Right cardiac atrium (tissue), 5 donors: ENCODE data around the gene RPS13. TPM values are rescaled to one million over a fixed set of nuclear protein-coding genes. Genes with fewer than 3 reads are reported as not detected.
"Not testable (repeated sequence)": the region's sequence is repeated elsewhere in the genome, so short reads cannot be mapped to it uniquely, and the experiment has no call there.

Experiments
- ATAC-seq, 2 donors: fragments of 200-7000 bp; cut with Tn5 transposase; one replicate each; pipeline versions ENCODE4 v1.8.0 to v1.9.1; 2020; ENCODE audit warnings: moderate library complexity in 2 of 2, mild to moderate bottlenecking in 1 of 2
- DNase-seq, 3 donors: peaks; one replicate each; pipeline ENCODE4 v3.0.0-alpha.2; 2020
- H3K27ac ChIP-seq: one replicate; pipeline ENCODE4 v1.5.1; 2013; ENCODE audit warnings: mild to moderate bottlenecking, low read length, control low read depth, moderate library complexity
- H3K27me3 ChIP-seq: one replicate; pipeline ENCODE4 v1.6.1; 2013; ENCODE audit not compliant: control insufficient read depth, insufficient read depth
- H3K4me1 ChIP-seq: one replicate; pipeline ENCODE4 v1.6.1; 2013; ENCODE audit warnings: low read length; ENCODE audit not compliant: control insufficient read depth, insufficient read depth
- H3K4me3 ChIP-seq: one replicate; pipeline ENCODE4 v1.5.1; 2013; ENCODE audit warnings: low read length, control low read depth
- H3K9me3 ChIP-seq: one replicate; pipeline ENCODE4 v1.6.1; 2013; ENCODE audit warnings: low read length; ENCODE audit not compliant: control insufficient read depth
- WGBS: extraction: QIAGEN DNeasy Blood & Tissue Kit; methylation state at CpG from one replicate; pipeline ENCODE4 v1.1.7; 2013; 5-methylcytosine and 5-hydroxymethylcytosine counted together
- intact Hi-C, 4 donors: fragments of 100-400 bp; cut with DNase I; formaldehyde crosslinking; loops; one replicate each; pipeline versions ENCODE4 v1.11.0 to v1.14.0; 2022 to 2023
- long read RNA-seq, 4 donors: library from polyadenylated mRNA; unstranded; transcript quantifications; one replicate each; pipeline ENCODE4 v2.0.0, GENCODE V29; 2020 to 2021
- polyA plus RNA-seq: library from polyadenylated mRNA; stranded (reverse); fragments of 200-250 nt; gene quantifications from one replicate; pipeline ENCODE4 v1.2.3, GENCODE V29; 2013
- total RNA-seq, 4 donors: library from RNA; stranded (reverse); fragmentation: NEBNext Ultra II Directional; extraction: Animal tissue kit (Norgen Biotek cat#: 25700); gene quantifications; one replicate each; pipeline ENCODE4 v1.2.1, GENCODE V29; 2021
- donor health status: healthy with polysubstance abuse.
- donor health status: DM: no; HTN: yes; CAD: no.
- donor health status: DM: no; HTN: no; CAD: no.
- donor health status: DM: no; HTN: yes; CAD: no; lungs with severe emphysema.
- donor health status: DM: yes; HTN: yes; CAD: no.

RPS13 gene
- total RNA-seq (100 to 1,000 TPM; 687 to 817 (median 791) TPM), polyA plus RNA-seq (1,538 TPM)
- long read RNA-seq, donor 1, transcript RPS13-202 (6 exons, 646 nt): major isoform, 285 of 296 reads
- long read RNA-seq, donor 1, partial matches to known transcripts: 0 of 296 reads
- long read RNA-seq, donor 1, other reads (novel, unspliced or antisense): 4 of 296 reads
- long read RNA-seq, donor 2, transcript RPS13-202 (6 exons, 646 nt): major isoform, 354 of 367 reads
- long read RNA-seq, donor 2, transcript RPS13-203 (5 exons, 664 nt): minor isoform, 8 of 367 reads
- long read RNA-seq, donor 2, partial matches to known transcripts: 1 of 367 reads
- long read RNA-seq, donor 2, other reads (novel, unspliced or antisense): 2 of 367 reads
- long read RNA-seq, donor 3, transcript RPS13-202 (6 exons, 646 nt): major isoform, 144 of 162 reads
- long read RNA-seq, donor 3, partial matches to known transcripts: 3 of 162 reads
- long read RNA-seq, donor 3, other reads (novel, unspliced or antisense): 7 of 162 reads
- long read RNA-seq, donor 4, transcript RPS13-203 (5 exons, 664 nt): minor isoform, 9 of 244 reads
- long read RNA-seq, donor 4, transcript RPS13-202 (6 exons, 646 nt): major isoform, 229 of 244 reads
- long read RNA-seq, donor 4, partial matches to known transcripts: 2 of 244 reads
- long read RNA-seq, donor 4, other reads (novel, unspliced or antisense): 0 of 244 reads

DNA sequence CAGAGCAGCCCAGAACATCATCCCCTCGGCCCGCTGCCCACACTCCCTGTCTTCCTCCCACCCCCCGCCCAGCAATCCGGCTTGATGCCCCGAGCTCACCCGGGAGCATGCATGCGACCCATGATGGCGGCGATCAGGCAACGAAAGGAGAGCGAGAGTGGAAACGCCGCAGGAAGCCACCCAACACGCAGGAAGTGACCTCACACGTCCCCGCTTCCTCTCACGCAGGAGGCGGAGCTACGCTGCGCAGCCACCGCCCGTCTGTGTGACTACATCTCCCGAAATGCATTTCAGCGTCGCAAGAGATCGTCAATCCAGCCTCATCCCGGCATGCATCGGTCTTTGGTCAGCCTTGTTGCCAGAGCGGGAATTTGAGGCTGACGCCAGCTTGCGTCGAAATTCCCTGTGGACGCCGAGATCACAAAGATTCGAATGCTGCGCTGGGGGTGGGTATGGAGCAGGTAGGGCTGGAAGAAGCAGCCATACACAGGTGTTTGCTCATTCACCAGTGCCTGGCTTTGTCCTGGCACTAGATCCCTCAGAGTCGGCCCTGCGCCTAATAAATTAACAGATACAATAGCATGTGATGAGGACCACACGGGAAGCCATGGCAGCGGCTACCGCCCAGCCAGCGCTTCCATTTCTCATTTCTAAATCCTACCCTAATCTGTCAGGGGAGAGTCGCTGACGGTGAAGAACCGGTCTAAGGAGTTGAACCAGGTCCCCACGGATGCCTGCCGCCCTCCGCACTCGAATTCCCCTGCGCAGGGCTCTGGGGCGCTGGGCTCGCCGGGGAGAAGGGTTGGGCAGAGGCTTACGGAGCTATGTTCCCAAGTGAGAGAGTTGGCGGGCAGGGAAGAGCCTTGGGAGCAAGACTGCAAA lies at the start of gene RPS13:
RPS13 (minus strand) TSS at position 148 of the 882 bp plus-strand sequence; CDS start at position 122, 26 bp downstream.
- under 1% methylated on average over 55 of the region's 55 CpGs for WGBS
- peak within 1 kb of the TSS; percentile 74 for H3K4me3 ChIP-seq
- peaks cover 8% of the 10 kb centered on the region for H3K4me1 ChIP-seq
- intact Hi-C loops: no loop called here
- DNase-seq: peak; percentile 97 to 98 (median 98)
- peak; percentile 98 to 99 for ATAC-seq
- no peaks in the 10 kb centered on the region for H3K9me3 ChIP-seq
- H3K27ac ChIP-seq: peak within 1 kb of the TSS; percentile 77
- H3K27me3 ChIP-seq: no peaks in the 10 kb centered on the region

DNA sequence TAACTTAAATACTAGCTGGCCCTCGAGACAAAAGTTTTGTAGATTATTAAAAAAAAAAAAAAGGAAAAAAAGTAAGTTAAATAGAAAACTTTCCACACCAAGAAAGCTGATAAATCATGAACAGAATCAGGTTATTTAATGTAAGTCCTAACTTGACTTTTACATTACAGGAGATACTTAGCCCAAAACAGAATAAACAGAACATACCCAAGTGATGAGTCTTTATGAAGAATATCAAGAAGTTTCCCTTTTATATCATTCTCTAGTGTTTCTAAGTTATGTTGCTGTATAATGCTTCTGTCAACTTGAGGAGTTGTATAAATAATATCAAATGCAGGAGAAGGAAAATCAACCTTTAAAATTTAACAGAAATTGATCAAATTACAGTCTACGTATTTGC lies 44.5 kb upstream of the RPS13 start:
- intact Hi-C loops: no loop called here
- 96% methylated on average over 2 of the region's 2 CpGs for WGBS
- ATAC-seq: no peak

DNA sequence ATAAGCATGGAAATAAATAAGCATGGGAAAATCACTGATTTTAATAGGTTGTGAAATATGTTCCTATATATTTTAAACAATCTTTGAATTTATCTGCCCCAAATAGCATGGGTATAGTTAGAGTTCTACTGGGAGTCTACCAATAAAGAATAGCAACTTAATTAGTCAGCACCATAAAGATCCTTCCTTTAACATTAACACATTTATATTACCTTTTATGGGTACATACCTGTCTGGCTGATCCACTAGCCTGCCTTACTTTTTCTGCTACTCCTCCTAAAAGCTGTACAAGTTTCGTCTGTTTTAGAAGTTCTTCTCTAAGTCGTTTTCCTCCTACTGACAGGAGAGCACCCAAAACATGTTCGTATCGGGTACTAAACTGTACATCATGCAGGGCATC lies 39.8 kb upstream of the RPS13 start:
- 97% methylated on average over 4 of the region's 4 CpGs for WGBS
- no peaks in the 10 kb centered on the region for H3K9me3 ChIP-seq
- ATAC-seq: no peak

More for the DNA sequence above, 44.5 kb upstream of the RPS13 start:
- Histone ChIP-seq H3K4me1 (no peaks in the 10 kb centered on the region), H3K9me3 (no peaks in the 10 kb centered on the region), H3K27ac (no peak overlapping the region), H3K4me3 (no peak overlapping the region), H3K27me3 (no peaks in the 10 kb centered on the region)
- no peak for DNase-seq

DNA sequence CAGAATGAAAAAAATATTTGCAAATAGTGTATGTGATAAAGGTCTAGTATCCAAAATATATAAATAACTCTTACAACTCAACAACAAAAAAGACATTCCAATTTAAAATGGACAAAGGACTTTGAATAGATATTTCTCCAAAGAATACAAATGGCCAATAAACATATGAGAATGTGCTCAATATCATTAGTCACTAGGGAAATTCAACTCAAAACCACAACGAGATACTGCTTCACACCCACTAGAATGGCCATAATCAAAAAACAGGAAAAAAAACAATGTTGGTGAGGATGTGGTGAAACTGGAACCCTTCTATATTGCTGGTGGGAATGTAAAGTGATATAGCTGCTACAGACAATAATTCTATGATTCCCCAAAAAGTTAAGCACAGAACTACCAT lies 38.6 kb upstream of the RPS13 start:
- 65% methylated on average over 1 of the region's 1 CpG for WGBS
- ATAC-seq: no peak
- no peak overlapping the region for H3K27ac ChIP-seq
- no peak for DNase-seq
- no peaks in the 10 kb centered on the region for H3K27me3 ChIP-seq
- no peaks in the 10 kb centered on the region for H3K4me1 ChIP-seq
- H3K9me3 ChIP-seq: no peaks in the 10 kb centered on the region
- intact Hi-C loops: no loop called here
- H3K4me3 ChIP-seq: no peak overlapping the region

More for the DNA sequence above, 39.8 kb upstream of the RPS13 start:
- Histone ChIP-seq H3K4me1 (no peaks in the 10 kb centered on the region), H3K27me3 (no peaks in the 10 kb centered on the region), H3K4me3 (no peak overlapping the region), H3K27ac (no peak overlapping the region)
- intact Hi-C loops: no loop called here
- DNase-seq: no peak

DNA sequence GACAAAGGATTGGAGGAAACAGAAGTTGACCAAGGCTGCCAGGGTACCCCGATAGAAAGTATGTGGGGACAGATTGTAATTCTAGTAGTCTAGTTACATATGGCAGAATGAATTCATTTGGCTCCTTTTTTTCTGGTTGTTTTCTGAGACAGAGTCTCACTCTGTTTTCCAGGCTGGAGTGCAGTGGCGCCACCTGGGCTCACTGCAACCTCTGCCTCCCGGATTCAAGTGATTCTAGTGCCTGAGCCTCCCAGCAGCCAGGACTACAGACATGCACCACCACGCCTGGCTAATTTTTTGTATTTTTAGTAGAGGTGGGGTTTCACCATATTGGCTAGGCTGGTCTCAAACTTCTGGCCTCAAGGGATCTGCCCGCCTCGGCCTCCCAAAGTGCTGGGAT lies 30.3 kb upstream of the RPS13 start:
- H3K27ac ChIP-seq, H3K9me3 ChIP-seq, intact Hi-C loops, ATAC-seq, DNase-seq, H3K4me1 ChIP-seq, H3K27me3 ChIP-seq, H3K4me3 ChIP-seq: not testable (repeated sequence)
- 83% methylated on average over 6 of the region's 6 CpGs for WGBS

DNA sequence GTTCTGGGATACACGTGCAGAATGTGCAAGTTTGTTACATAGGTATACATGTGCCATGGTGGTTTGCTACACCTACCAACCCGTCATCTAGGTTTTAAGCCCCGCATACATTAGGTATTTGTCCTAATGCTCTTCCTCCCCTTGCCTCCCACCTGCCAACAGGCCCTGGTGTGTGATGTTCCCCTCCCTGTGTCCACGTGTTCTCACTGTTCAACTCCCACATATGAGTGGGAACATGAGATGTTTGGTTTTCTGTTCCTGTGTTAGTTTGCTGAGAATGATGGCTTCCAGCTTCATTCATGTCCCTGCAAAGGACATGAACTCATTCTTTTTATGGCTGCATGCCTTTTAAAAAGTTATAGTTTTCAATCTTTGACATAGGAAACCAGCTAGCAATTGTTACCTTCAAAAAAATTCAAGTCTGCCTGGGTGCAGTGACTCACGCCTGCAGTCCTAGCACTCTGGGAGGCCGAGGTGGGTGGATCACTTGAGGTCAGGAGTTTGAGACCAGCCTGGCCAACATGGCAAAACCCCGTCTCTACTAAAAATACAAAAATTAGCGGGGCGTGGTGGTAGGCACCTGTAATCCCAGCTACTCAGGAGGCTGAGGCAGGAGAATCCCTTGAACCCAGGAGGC lies 28.1 kb upstream of the RPS13 start:
- H3K27me3 ChIP-seq, H3K4me1 ChIP-seq, H3K4me3 ChIP-seq, DNase-seq, intact Hi-C loops, H3K27ac ChIP-seq, ATAC-seq, H3K9me3 ChIP-seq: not testable (repeated sequence)
- WGBS: 94% methylated on average over 9 of the region's 9 CpGs

DNA sequence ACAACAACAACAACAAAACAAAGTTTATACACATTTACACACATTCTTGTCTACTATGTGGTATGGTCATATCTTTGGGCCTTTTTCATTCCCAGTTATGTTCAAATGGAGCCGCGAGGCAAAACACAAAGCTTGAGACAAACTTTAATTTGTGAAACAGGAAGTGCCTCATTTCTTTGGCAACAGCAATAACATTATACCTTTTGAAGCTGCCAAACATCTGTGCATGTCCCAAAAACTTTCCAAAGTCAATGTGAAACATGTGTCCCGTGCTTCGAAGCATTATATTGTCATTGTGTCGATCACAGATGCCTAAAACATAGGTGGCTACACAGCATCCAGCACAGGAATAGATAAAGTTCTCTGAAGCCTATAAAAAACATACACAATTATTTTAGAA lies 25.0 kb upstream of the RPS13 start:
- ATAC-seq: no peak
- Histone ChIP-seq H3K27ac (no peak overlapping the region), H3K4me1 (no peaks in the 10 kb centered on the region)

DNA sequence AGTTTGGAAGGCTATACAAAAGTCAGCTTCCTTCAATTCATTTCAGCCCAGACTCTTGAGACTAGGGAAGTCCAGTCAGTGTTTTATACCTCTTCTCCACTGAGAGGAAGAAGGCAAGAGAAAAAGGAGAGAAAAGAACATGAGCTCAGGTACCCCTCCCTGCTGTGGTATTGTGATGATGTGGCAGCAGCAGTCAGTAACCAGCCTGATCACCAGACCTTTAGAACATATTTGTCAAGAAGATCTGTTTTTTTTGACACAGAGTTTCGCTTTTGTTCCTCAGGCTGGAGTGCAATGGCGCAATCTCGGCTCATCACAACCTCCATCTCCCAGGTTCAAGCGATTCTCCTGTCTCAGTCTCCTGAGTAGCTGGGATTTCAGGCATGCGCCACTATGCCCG lies 21.2 kb upstream of the RPS13 start:
- no peak for ATAC-seq
- no peaks in the 10 kb centered on the region for H3K4me1 ChIP-seq
- intact Hi-C loops: loop anchor here in 1 of 4 donors (10.0 kb wide), 1 partner anchor 46 kb away; no protein-coding TSS in a partner anchor
- no peaks in the 10 kb centered on the region for H3K9me3 ChIP-seq
- 90% methylated on average over 6 of the region's 6 CpGs for WGBS
- H3K4me3 ChIP-seq: no peak overlapping the region
- H3K27ac ChIP-seq: no peak overlapping the region
- no peaks in the 10 kb centered on the region for H3K27me3 ChIP-seq
- no peak for DNase-seq

More for the DNA sequence above, 25.0 kb upstream of the RPS13 start:
- intact Hi-C loops: no loop called here
- DNase-seq: no peak
- no peaks in the 10 kb centered on the region for H3K9me3 ChIP-seq
- no peak overlapping the region for H3K4me3 ChIP-seq
- no peaks in the 10 kb centered on the region for H3K27me3 ChIP-seq
- 83% methylated on average over 5 of the region's 5 CpGs for whole genome bisulfite sequencing

DNA sequence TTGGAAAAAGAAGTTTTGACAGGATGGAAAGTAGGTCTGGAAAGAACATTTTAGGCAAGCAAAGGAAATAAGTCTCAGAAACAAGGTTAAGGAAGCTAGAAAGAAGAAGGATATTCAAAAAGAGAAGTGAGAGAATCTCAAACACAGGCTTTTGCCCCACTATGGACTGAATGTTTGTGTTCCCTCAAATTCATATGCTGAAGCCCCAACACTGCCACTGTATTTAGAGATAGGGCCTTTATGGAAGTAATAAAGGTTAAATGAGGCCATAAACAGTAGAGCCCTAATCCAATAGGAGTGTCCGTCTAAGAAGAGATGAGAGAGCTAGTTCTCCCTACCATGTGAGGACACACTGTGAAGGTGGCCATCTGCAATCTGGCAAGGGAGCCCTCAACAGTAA lies 20.6 kb upstream of the RPS13 start:
- Histone ChIP-seq H3K4me1 (no peaks in the 10 kb centered on the region), H3K27ac (no peak overlapping the region), H3K4me3 (no peak overlapping the region), H3K27me3 (no peaks in the 10 kb centered on the region), H3K9me3 (no peaks in the 10 kb centered on the region)
- 83% methylated on average over 1 of the region's 1 CpG for WGBS
- ATAC-seq (peak; percentile 18 to 59), DNase-seq (no peak)
- intact Hi-C loops: loop anchor here in 1 of 4 donors (10.0 kb wide), 1 partner anchor 47 kb away; no protein-coding TSS in a partner anchor

DNA sequence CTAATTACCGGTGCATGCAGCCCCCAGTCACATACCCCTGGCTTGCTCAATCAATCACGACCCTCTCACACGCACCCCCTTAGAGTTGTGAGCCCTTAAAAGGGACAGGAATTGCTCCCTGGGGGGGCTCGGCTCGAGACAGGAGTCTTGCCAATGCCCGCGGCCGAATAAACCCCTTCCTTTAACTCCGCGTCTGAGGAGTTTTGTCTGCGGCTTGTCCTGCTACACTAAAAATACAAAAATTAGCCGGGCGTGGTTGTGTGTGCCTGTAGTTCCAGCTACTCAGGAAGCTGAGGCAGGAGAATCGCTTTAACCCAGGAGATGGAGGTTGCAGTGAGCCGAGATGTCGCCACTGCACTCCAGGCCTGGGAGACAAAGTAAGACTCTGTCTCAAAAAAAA lies 8.5 kb upstream of the RPS13 start:
- 60% methylated on average over 16 of the region's 16 CpGs for WGBS
- H3K4me1 ChIP-seq, intact Hi-C loops, H3K4me3 ChIP-seq, ATAC-seq, H3K27me3 ChIP-seq, H3K27ac ChIP-seq, H3K9me3 ChIP-seq, DNase-seq: not testable (repeated sequence)
